Inflammatory macrophage treated with lipopolysaccharide for 4 hours (primary cell): Measurements from ENCODE around the gene STK17B.
A peak's percentile ranks its signal among the peaks of the same experiment; 100 is the strongest.
"Not testable (repeated sequence)": the region's sequence is repeated elsewhere in the genome, so short reads cannot be mapped to it uniquely, and the experiment has no call there.

Experiments
- DNase-seq: peaks from one replicate; pipeline ENCODE4 v3.0.0-alpha.2; 2020

Gene STK17B

GRCh38 chr2:196105951-196106350 is 65.4 kb downstream of the STK17B start:
- peak; percentile 47 for DNase-seq

- no peak for DNase-seq
Observed at GRCh38 chr2:196104066-196104465, 67.3 kb downstream of the STK17B start.

- DNase-seq = no peak
Observed at GRCh38 chr2:196103626-196104025, 67.8 kb downstream of the STK17B start.

- peak; percentile 62 for DNase-seq
Observed at GRCh38 chr2:196101325-196101991, 69.9 kb downstream of the STK17B start.

DNA sequence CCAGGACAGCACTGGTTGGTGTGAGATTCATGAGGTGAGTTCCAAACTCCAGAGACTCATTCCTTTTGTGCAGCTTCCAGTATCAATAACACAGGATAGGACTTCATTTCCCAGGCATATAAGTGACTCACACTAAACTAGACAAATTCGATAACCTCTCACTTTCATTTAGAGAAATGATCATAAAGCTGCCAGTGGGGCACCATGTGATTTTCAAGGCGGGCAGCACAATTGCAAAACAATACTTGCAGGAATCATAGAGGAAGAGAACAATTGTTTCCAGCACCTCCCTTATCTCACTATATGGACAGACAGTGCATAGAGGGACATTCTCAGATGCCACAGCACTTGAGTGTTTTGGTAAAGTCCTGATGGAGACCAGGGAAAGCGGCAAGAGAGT is 71.5 kb downstream of the STK17B start:
- DNase-seq = peak; percentile 64

DNA sequence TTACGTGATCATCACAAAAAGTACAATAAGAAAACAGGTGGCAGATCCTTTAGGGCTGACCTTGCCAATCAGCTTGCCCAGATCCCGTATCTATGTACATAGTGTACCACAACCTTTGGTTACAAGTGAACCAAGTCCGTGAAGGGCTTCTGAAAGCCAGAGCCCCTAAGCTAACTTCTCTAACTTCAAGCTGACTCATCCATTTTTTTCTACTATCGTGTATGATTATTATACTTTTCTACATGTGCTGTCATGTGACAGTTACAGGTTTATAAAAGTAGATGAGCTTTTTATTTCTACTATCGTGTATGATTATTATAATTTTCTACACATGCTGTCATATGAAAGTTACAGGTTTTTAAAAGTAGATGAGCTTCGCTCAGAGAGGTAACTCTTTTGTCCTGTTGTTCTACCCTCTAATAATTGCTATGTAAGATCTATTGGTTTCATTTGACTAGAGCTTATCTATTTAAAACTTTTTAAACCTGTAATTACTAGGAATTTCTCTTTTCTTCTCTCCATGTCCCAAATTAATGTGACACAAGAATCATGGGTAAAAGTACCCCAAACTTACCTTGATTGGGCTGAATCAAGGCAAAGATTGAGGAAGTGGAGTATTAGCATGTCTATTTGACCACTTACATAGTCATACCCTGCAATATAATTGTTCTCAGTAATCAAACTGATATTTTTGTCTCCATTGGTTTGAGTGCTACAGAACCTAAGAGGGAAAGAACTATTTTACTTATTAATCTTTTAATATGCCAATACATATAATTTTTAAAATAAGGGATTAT is 73.3 kb downstream of the STK17B start:
- no peak for DNase-seq

- no peak for DNase-seq
Observed at GRCh38 chr2:196096982-196097745, 74.2 kb downstream of the STK17B start.

DNA sequence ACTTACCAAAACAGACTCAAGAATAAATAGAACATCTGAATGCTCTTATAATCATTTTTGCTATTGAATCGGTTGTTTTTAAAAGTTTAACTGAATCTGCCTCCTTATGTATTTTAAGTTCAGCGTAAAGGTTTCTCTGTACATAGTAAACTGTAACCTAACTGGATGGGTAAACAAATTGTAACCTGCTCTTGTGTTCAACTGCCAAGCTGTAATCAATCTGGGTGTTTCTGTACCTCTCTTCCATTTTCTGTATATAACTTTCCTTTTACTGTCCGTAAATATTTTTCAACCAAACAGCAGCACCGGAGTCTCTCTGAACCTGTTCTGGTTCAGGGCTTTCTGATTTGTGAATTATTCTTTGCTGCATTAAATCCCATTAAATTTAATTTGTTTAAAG is 75.1 kb downstream of the STK17B start:
- no peak for DNase-seq

GRCh38 chr2:196089448-196089847 is 81.9 kb downstream of the STK17B start:
- not testable (repeated sequence) for DNase-seq

DNA sequence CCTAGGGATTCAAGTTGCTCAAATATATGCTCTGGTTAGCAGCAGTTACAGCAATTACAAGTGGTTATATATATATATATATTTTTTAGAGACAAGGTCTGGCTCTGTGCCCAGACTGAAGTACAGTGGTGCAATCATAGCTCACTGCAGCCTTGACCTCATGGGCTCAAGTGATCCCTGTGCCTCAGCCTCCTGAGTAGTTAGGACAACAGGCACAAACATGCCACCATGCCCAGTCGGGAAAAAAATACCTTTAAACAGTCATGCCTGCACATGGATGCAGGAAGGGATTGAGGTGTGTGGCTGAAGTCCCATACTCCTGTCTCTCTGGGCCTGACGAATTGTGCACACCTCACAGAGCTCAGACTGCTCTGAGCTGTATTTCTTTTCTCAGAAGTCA is 83.2 kb downstream of the STK17B start:
- no peak for DNase-seq

GRCh38 chr2:196086517-196087368 is 84.6 kb downstream of the STK17B start:
- no peak for DNase-seq

DNA sequence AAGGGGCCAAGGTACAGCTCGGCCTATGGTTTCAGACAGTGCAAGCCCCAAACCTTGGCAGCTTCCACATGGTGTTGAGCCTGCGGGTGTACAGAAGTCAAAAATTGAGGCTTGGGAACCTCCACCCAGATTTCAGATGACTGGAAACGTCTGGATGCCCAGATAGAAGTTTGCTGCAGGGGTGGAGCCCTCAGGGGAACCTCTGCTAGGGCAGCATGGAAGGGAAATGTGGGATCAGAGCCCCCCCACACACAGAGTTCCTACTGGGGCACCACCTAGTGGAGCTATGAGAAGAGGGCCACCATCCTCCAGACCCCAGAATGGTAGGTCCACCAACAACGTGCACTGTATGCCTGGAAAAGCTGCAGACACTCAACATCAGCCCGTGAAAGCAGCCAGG is 87.8 kb downstream of the STK17B start:
- no peak for DNase-seq
